H1 (cell line): Measurements from ENCODE around the gene FMO3. TPM values are rescaled to one million over a fixed set of nuclear protein-coding genes. Genes with fewer than 3 reads are reported as not detected.

Experiments
- CTCF ChIA-PET: fragments of 300-600 bp; sonication (Branson Sonifier 250); formaldehyde crosslinking; loops from one replicate; lab custom pipeline; 2021; ENCODE audit not compliant: partially characterized antibody; lab: Charles Lee
- POLR2A ChIA-PET: fragments of 300-600 bp; sonication (Branson Sonifier 250); formaldehyde crosslinking; loops from one replicate; lab custom pipeline; 2021; ENCODE audit warnings: inconsistent platforms; ENCODE audit not compliant: partially characterized antibody; lab: Charles Lee
- DNase-seq, 2 experiments: peaks; one replicate each; pipeline versions ENCODE4 v3.0.0 to v3.0.0-alpha.2; 2010 to 2022; ENCODE audit warnings: low spot score in 2 of 2, low read depth in 1 of 2, mixed read lengths in 1 of 2
- FAIRE-seq: peaks from 2 replicates; lab custom pipeline; 2011; peaks lifted over from hg19 to GRCh38; lab: Jason Lieb, UNC
- H2AFZ ChIP-seq: 2 replicates; pipeline ENCODE4 v1.8.1; 2012; ENCODE audit warnings: low read length, inconsistent platforms
- H2AK5ac ChIP-seq: 2 replicates; pipeline ENCODE4 v1.6.1; 2013; ENCODE audit warnings: low read depth, low read length
- H2BK120ac ChIP-seq: replicated peaks from 2 replicates; pipeline ENCODE3; 2013; ENCODE audit warnings: low read depth, low read length, inconsistent platforms
- H2BK12ac ChIP-seq: 2 replicates; pipeline ENCODE4 v1.6.1; 2013; ENCODE audit warnings: low read depth, low read length
- H2BK15ac ChIP-seq: 2 replicates; pipeline ENCODE4 v1.6.1; 2013; ENCODE audit warnings: low read length
- H2BK20ac ChIP-seq: 2 replicates; pipeline ENCODE4 v1.6.1; 2013; ENCODE audit warnings: low read length
- H2BK5ac ChIP-seq: 2 replicates; pipeline ENCODE4 v1.6.1; 2013; ENCODE audit warnings: low read depth, low read length
- H3K14ac ChIP-seq: 2 replicates; pipeline ENCODE4 v1.6.1; 2013; ENCODE audit warnings: inconsistent platforms; ENCODE audit not compliant: insufficient read length
- H3K18ac ChIP-seq: 2 replicates; pipeline ENCODE4 v1.6.1; 2013; ENCODE audit warnings: low read length; ENCODE audit errors: extremely low read depth
- H3K23ac ChIP-seq: 2 replicates; pipeline ENCODE4 v1.6.1; 2013; ENCODE audit warnings: inconsistent platforms; ENCODE audit not compliant: insufficient read length
- H3K23me2 ChIP-seq: 2 replicates; pipeline ENCODE4 v1.6.1; 2013; ENCODE audit warnings: low read depth, low read length
- H3K27ac ChIP-seq: 2 replicates; pipeline ENCODE4 v1.6.1; 2011; ENCODE audit warnings: low read depth, low read length, inconsistent platforms
- H3K27me3 ChIP-seq, 4 experiments: replicated peaks in 1 of 4; 1 replicate in 1 of 4; 2 replicates in 3 of 4; pipeline versions ENCODE4 v1.6.1 to v1.8.1; 2011 to 2013; ENCODE audit warnings: low read length in 3 of 4, mild to moderate bottlenecking in 3 of 4, inconsistent platforms in 2 of 4, mixed read lengths in 2 of 4, moderate library complexity in 1 of 4; ENCODE audit not compliant: control insufficient read depth in 3 of 4, insufficient read depth in 3 of 4; ENCODE audit errors: extremely low read depth in 1 of 4
- H3K36me3 ChIP-seq, 4 experiments: 2 replicates each; pipeline versions ENCODE4 v1.6.1 to v1.8.1; 2011 to 2013; ENCODE audit warnings: mild to moderate bottlenecking in 4 of 4, low read length in 3 of 4, moderate library complexity in 2 of 4, control low read depth in 1 of 4, inconsistent platforms in 1 of 4; ENCODE audit not compliant: insufficient read depth in 4 of 4, control insufficient read depth in 2 of 4
- H3K4ac ChIP-seq: replicated peaks from 2 replicates; pipeline ENCODE3; 2013; ENCODE audit warnings: low read length, low read depth, mixed read lengths, inconsistent platforms; ENCODE audit not compliant: insufficient read length
- H3K4me1 ChIP-seq, 4 experiments: replicated peaks in 1 of 4; 1 replicate in 1 of 4; 2 replicates in 3 of 4; pipeline versions ENCODE4 v1.6.1 to v1.8.1; 2011 to 2013; ENCODE audit warnings: low read length in 3 of 4, inconsistent platforms in 2 of 4, mixed read lengths in 1 of 4; ENCODE audit not compliant: insufficient read depth in 4 of 4, control insufficient read depth in 3 of 4
- H3K4me2 ChIP-seq, 2 experiments: 2 replicates each; pipeline versions ENCODE4 v1.6.1 to v1.8.1; 2011 to 2013; ENCODE audit warnings: low read depth in 2 of 2, low read length in 2 of 2, control low read depth in 1 of 2, inconsistent platforms in 1 of 2, mild to moderate bottlenecking in 1 of 2; ENCODE audit not compliant: insufficient read depth in 1 of 2
- H3K4me3 ChIP-seq, 4 experiments: fragments of 200-600, 300-600 bp in 1 of 4; sonication (generic), shearing (Covaris generic), sonication (Bioruptor Twin) in 1 of 4; 2 replicates each; pipeline versions ENCODE4 v1.5.1 to v1.8.1; 2011 to 2016; ENCODE audit warnings: low read length in 4 of 4, low read depth in 3 of 4, control low read depth in 2 of 4, inconsistent platforms in 2 of 4, mild to moderate bottlenecking in 2 of 4, mixed read lengths in 1 of 4, moderate library complexity in 1 of 4; ENCODE audit not compliant: insufficient read depth in 2 of 4; ENCODE audit errors: extremely low read depth in 1 of 4
- H3K56ac ChIP-seq: replicated peaks from 2 replicates; pipeline ENCODE3; 2013; ENCODE audit warnings: low read depth, mild to moderate bottlenecking, mixed read lengths, low read length, inconsistent platforms; ENCODE audit not compliant: insufficient read length
- H3K79me1 ChIP-seq: 2 replicates; pipeline ENCODE4 v1.6.1; 2013; ENCODE audit warnings: low read depth, low read length, control low read depth
- H3K79me2 ChIP-seq, 2 experiments: 2 replicates each; pipeline versions ENCODE4 v1.6.1 to v1.8.1; 2012 to 2013; ENCODE audit warnings: low read length in 2 of 2, mild to moderate bottlenecking in 2 of 2, inconsistent platforms in 1 of 2; ENCODE audit not compliant: insufficient read depth in 2 of 2, control insufficient read depth in 1 of 2
- H3K9ac ChIP-seq, 4 experiments: replicated peaks in 1 of 4; 1 replicate in 1 of 4; 2 replicates in 3 of 4; pipeline versions ENCODE4 v1.6.1 to v1.8.1; 2011 to 2013; ENCODE audit warnings: low read depth in 3 of 4, low read length in 3 of 4, control low read depth in 2 of 4, mild to moderate bottlenecking in 2 of 4, moderate library complexity in 2 of 4, inconsistent platforms in 1 of 4; ENCODE audit errors: extremely low read depth in 1 of 4
- H3K9me3 ChIP-seq, 2 experiments: 2 replicates each; pipeline versions ENCODE4 v1.6.1 to v1.8.1; 2012 to 2013; ENCODE audit warnings: mild to moderate bottlenecking in 2 of 2, moderate library complexity in 2 of 2, control low read depth in 1 of 2, inconsistent platforms in 1 of 2, low read depth in 1 of 2, low read length in 1 of 2, mixed read lengths in 1 of 2; ENCODE audit not compliant: insufficient read depth in 2 of 2
- H4K20me1 ChIP-seq, 2 experiments: replicated peaks in 1 of 2; 2 replicates each; pipeline versions ENCODE3 to v1.8.1; 2011 to 2013; ENCODE audit warnings: inconsistent platforms in 2 of 2, low read length in 2 of 2, mild to moderate bottlenecking in 1 of 2; ENCODE audit not compliant: insufficient read depth in 2 of 2, control insufficient read depth in 1 of 2
- H4K5ac ChIP-seq: 2 replicates; pipeline ENCODE4 v1.6.1; 2013; ENCODE audit warnings: low read length, low read depth, mixed read lengths, inconsistent platforms; ENCODE audit not compliant: insufficient read length
- H4K8ac ChIP-seq: 2 replicates; pipeline ENCODE4 v1.8.0; 2013; ENCODE audit warnings: mild to moderate bottlenecking, moderate library complexity, low read length, inconsistent platforms; ENCODE audit not compliant: insufficient read depth; ENCODE audit errors: extremely low read depth
- H4K91ac ChIP-seq: replicated peaks from 2 replicates; pipeline ENCODE3; 2013; ENCODE audit warnings: low read length, mixed read lengths, inconsistent platforms; ENCODE audit not compliant: insufficient read length
- ASH2L ChIP-seq: fragments of 200-600, 300-600 bp; sonication (generic); IDR thresholded peaks from one replicate; pipeline ENCODE4 v1.7.1; 2017; ENCODE audit warnings: low read length
- CBX5 ChIP-seq: fragments of 300-800, 300-1000 bp; sonication (generic); IDR thresholded peaks from 2 replicates; pipeline ENCODE4 v1.7.1; 2016; ENCODE audit warnings: antibody characterized with exemption, low read length, low read depth
- CEBPB ChIP-seq: IDR thresholded peaks from 2 replicates; pipeline ENCODE4 v1.6.1; 2012; ENCODE audit warnings: low read depth, low read length
- GABPA ChIP-seq: IDR thresholded peaks from 2 replicates; pipeline ENCODE4 v1.6.1; 2011; ENCODE audit warnings: mild to moderate bottlenecking, low read length, moderate library complexity, borderline replicate concordance; ENCODE audit not compliant: insufficient read depth
- HDAC2 ChIP-seq, 2 experiments: fragments of 300-600 bp in 1 of 2; sonication (generic) in 1 of 2; IDR thresholded peaks; 2 replicates each; pipeline ENCODE4 v1.6.1; 2011 to 2012; ENCODE audit warnings: low read depth in 2 of 2, low read length in 2 of 2, mild to moderate bottlenecking in 2 of 2, moderate library complexity in 2 of 2, borderline replicate concordance in 1 of 2, inconsistent platforms in 1 of 2
- JUN ChIP-seq: IDR thresholded peaks from 2 replicates; pipeline ENCODE4 v1.6.1; 2011; ENCODE audit warnings: low read depth, mild to moderate bottlenecking, improper control_type of control experiment, low read length
- KDM4A ChIP-seq: IDR thresholded peaks from one replicate; pipeline ENCODE4 v1.7.1; 2012; ENCODE audit warnings: low read depth, mild to moderate bottlenecking, moderate library complexity, low read length, inconsistent platforms; ENCODE audit not compliant: severe bottlenecking
- RNF2 ChIP-seq: fragments of 200-900, 300-1000 bp; sonication (generic); IDR thresholded peaks from 2 replicates; pipeline ENCODE4 v1.7.1; 2016; ENCODE audit warnings: borderline replicate concordance, low read depth, mild to moderate bottlenecking, antibody characterized with exemption, low read length; ENCODE audit not compliant: poor library complexity, severe bottlenecking; ENCODE audit errors: missing control alignments
- SIN3A ChIP-seq, 2 experiments: IDR thresholded peaks in 1 of 2; conservative IDR thresholded peaks in 1 of 2; 2 replicates each; pipeline ENCODE4 v1.6.1; 2011 to 2012; ENCODE audit warnings: low read length in 2 of 2, improper control_type of control experiment in 1 of 2, low read depth in 1 of 2, mild to moderate bottlenecking in 1 of 2
- SP4 ChIP-seq: IDR thresholded peaks from 2 replicates; pipeline ENCODE4 v1.6.1; 2012; ENCODE audit warnings: low read length, inconsistent platforms
- SRF ChIP-seq: IDR thresholded peaks from 2 replicates; pipeline ENCODE4 v1.6.1; 2011; ENCODE audit warnings: mild to moderate bottlenecking, low read depth, low read length, moderate library complexity
- SUZ12 ChIP-seq: fragments of 200-600 bp; sonication (generic); IDR thresholded peaks from 2 replicates; pipeline ENCODE4 v1.6.1; 2012; ENCODE audit warnings: mild to moderate bottlenecking, inconsistent platforms, low read length, moderate library complexity, mixed read lengths
- TAF7 ChIP-seq: optimal IDR thresholded peaks from 2 replicates; pipeline ENCODE3; 2011; ENCODE audit warnings: low read depth, mild to moderate bottlenecking, inconsistent platforms, low read length, moderate library complexity, borderline replicate concordance
- TBP ChIP-seq: IDR thresholded peaks from 2 replicates; pipeline ENCODE4 v1.6.1; 2011; ENCODE audit warnings: low read depth, low read length, improper control_type of control experiment
- WGBS, 2 experiments: shearing (Covaris generic) in 1 of 2; methylation state at CpG; one replicate each; pipeline versions ENCODE4 v1.1.6 to v1.1.7; 2013 to 2015; ENCODE audit warnings: low lambda C conversion rate in 2 of 2, mixed read lengths in 2 of 2, inconsistent platforms in 1 of 2, low coverage in 1 of 2, missing lambda C conversion rate in 1 of 2; ENCODE audit not compliant: insufficient replicate concordance in 2 of 2, insufficient coverage in 1 of 2, insufficient read length in 1 of 2; ENCODE audit errors: extremely low coverage in 1 of 2, missing lambda C conversion rate in 1 of 2; 5-methylcytosine and 5-hydroxymethylcytosine counted together
- polyA plus RNA-seq, 7 experiments: library from polyadenylated mRNA; depleted of rRNA in 3 of 7; stranded (reverse) in 5 of 7; unstranded in 2 of 7; fragments of >200 nt in 5 of 7; fragments of 200-250 nt in 2 of 7; gene quantifications; 1 replicate in 5 of 7; 2 replicates in 1 of 7; 4 replicates in 1 of 7; pipeline versions ENCODE4 v1.2.1 to v1.2.3, GENCODE V29; 2011 to 2013; ENCODE audit warnings: missing spikeins in 2 of 7, mixed read lengths in 2 of 7
- total RNA-seq: library from RNA; stranded (reverse); fragmentation: NEBNext Ultra II Directional; extraction: Animal tissue kit (Norgen Biotek cat#: 25700); gene quantifications from 2 replicates; pipeline ENCODE4 v1.2.1, GENCODE V29; 2021

Gene FMO3
- total and polyA plus RNA-seq, 2 of the 8 experiments (the other 6 are each of a cell fraction or from before 2014, with no cell fraction given): not detected

- Histone ChIP-seq H3K9me3 (no peaks in the 10 kb centered on the region), H3K23me2 (no peaks in the 10 kb centered on the region), H3K27me3 (no peaks in the 10 kb centered on the region), H3K4me2 (no peak overlapping the region), H3K79me2 (no peaks in the 10 kb centered on the region), H3K23ac (no peak overlapping the region), H3K14ac (no peak overlapping the region), H3K79me1 (no peaks in the 10 kb centered on the region), H3K4me1 (peaks cover 0 to 3% (median 0%) of the 10 kb centered on the region in 4 experiments; a peak in 1 of 7 replicates), H3K27ac (no peak overlapping the region), H2BK20ac (no peak overlapping the region), H4K20me1 (no peaks in the 10 kb centered on the region), H4K5ac (no peak overlapping the region), H2BK5ac (no peak overlapping the region), H3K18ac (no peak overlapping the region), H3K9ac (no peak overlapping the region), H2BK120ac (no peak overlapping the region), H4K91ac (no peak overlapping the region), H3K36me3 (no peaks in the 10 kb centered on the region), H2AFZ (no peak overlapping the region), H2BK15ac (no peak overlapping the region), H2BK12ac (no peak overlapping the region), H4K8ac (no peak overlapping the region), H2AK5ac (no peak overlapping the region), H3K4ac (no peak overlapping the region), H3K4me3 (no peak overlapping the region), H3K56ac (no peak overlapping the region)
- POLR2A ChIA-PET: no interaction called here
- WGBS, 2 experiments: 93% methylated on average over 3 of the region's 3 CpGs; no CpG with 5 or more reads in 1 of the 2 experiments
- CTCF ChIA-PET: interaction anchor here (0.5 to 1.7 kb wide), 4 partner anchors 11 to 113 kb away, joined by 3 to 7 read pairs (median 3); no protein-coding TSS in a partner anchor
- DNase-seq: no peak
- no peak for FAIRE-seq
- no peak for TF ChIP-seq HDAC2 (IDR thresholded peaks at IDR 0.05; ENCODE audit: borderline replicate concordance in 1 of 2, low read depth in 2 of 2, low read length in 2 of 2)
- TF ChIP-seq SUZ12: no peak
- TF ChIP-seq TBP: no peak
- no peak for TF ChIP-seq SP4
- TF ChIP-seq ASH2L: no peak
- TF ChIP-seq KDM4A: no peak
- TF ChIP-seq SRF: no peak
- TF ChIP-seq TAF7: no peak
- no peak for TF ChIP-seq CEBPB
- TF ChIP-seq JUN: no peak
- no peak for TF ChIP-seq CBX5
- TF ChIP-seq SIN3A (conservative IDR thresholded peaks at IDR 0.05 in 1 of 2, IDR thresholded peaks at IDR 0.05 in 1 of 2; ENCODE audit: low read depth in 1 of 2, low read length in 2 of 2): no peak
- TF ChIP-seq GABPA: no peak
- no peak for TF ChIP-seq RNF2
Observed at GRCh38 chr1:171113382-171113781, 22.7 kb downstream of the FMO3 start.
